Measurements from ENCODE around the gene EPG5. TPM values are rescaled to one million over a fixed set of nuclear protein-coding genes. Genes with fewer than 3 reads are reported as not detected.
"Not testable (repeated sequence)": the region's sequence is repeated elsewhere in the genome, so short reads cannot be mapped to it uniquely, and the experiment has no call there.

Gene EPG5, protein sequence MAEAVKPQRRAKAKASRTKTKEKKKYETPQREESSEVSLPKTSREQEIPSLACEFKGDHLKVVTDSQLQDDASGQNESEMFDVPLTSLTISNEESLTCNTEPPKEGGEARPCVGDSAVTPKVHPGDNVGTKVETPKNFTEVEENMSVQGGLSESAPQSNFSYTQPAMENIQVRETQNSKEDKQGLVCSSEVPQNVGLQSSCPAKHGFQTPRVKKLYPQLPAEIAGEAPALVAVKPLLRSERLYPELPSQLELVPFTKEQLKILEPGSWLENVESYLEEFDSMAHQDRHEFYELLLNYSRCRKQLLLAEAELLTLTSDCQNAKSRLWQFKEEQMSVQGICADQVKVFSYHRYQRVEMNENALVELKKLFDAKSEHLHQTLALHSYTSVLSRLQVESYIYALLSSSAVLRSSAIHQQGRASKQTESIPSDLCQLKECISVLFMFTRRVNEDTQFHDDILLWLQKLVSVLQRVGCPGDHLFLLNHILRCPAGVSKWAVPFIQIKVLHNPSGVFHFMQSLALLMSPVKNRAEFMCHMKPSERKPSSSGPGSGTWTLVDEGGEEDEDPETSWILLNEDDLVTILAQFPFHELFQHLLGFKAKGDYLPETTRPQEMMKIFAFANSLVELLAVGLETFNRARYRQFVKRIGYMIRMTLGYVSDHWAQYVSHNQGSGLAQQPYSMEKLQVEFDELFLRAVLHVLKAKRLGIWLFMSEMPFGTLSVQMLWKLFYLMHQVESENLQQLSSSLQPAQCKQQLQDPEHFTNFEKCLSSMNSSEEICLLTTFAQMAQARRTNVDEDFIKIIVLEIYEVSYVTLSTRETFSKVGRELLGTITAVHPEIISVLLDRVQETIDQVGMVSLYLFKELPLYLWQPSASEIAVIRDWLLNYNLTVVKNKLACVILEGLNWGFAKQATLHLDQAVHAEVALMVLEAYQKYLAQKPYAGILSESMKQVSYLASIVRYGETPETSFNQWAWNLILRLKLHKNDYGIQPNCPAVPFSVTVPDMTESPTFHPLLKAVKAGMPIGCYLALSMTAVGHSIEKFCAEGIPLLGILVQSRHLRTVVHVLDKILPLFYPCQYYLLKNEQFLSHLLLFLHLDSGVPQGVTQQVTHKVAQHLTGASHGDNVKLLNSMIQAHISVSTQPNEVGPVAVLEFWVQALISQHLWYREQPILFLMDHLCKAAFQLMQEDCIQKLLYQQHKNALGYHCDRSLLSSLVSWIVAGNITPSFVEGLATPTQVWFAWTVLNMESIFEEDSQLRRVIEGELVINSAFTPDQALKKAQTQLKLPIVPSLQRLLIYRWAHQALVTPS (N-terminal part only)
- 9.6 TPM for polyA plus RNA-seq (2012; ENCODE audit: insufficient read depth, insufficient read length)

DNA sequence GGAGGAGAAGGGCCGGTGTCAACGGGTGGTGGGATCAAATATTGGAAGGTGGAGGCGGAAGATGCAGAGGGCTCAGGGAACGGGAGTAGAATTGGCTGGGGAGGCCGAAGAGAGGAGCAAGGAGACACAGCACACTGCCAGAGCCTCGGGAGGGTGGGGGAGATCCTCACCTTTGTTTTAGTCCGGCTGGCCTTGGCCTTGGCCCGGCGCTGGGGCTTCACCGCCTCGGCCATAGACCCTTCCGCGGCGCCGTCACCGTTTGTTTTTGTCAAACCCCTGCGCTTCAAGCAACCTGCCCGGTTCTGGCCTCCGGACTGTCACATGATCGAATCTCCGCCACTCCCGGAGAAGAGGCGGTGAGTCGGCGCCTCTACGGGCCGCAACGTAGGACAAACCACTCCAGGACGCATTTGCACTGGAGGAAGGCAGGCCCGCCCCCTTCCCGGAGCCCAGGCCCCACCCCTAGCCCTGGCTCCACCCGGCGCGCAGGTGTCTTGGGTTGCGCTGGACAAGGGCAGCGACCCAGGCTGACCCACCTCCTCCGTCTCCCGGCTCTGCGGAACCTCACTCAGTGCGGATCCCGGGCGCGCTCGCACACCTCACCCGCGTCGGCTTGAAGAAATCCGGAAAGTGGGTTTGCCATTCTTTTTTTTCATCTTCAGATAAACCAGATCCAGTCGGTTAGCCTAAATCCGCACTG, at the start of gene EPG5:
TSS of gene EPG5 (minus strand) at position 323 of the 700 bp plus-strand sequence. CDS start at position 233, 90 bp downstream.
- DNase-seq (ENCODE audit: low read depth, low spot score) = peak; percentile 88
- H3K4me3 ChIP-seq (ENCODE audit: low read length) = peak within 1 kb of the TSS; percentile 95

DNA sequence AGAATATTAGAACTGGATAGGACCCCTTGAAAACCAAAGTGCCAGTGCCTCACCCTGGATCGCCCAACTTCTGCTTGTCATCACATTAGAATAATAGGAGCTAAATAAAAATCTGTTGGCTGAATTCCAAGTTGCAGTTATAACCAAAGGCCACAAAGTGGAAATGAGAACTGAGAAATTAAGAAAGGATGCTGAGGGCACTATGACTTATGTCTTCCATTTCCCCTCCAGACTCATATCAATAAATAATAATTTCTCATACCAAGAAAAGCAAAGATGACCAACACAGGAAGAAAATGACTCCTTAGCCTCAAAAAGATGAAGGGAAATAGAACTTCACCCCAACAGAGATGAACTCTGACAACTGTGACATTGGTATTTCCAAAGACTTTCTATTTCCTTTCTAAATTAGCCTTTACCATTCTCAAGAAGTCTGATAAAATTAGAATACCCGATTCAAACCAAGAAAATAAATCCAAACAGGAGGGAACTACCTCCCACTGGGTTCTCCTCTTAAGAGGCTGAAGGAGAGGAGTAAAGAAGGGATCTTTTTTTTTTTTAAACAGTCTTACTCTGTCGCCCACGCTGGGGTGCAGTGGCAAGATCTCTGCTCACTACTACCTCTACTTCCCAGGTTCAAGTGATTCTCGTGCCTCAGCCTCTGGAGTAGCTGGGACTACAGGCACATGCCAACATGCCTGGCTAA, 46.5 kb upstream of the EPG5 start:
- no peak overlapping the region for H3K4me3 ChIP-seq (ENCODE audit: low read length)
- no peak for DNase-seq (ENCODE audit: low read depth, low spot score)

DNA sequence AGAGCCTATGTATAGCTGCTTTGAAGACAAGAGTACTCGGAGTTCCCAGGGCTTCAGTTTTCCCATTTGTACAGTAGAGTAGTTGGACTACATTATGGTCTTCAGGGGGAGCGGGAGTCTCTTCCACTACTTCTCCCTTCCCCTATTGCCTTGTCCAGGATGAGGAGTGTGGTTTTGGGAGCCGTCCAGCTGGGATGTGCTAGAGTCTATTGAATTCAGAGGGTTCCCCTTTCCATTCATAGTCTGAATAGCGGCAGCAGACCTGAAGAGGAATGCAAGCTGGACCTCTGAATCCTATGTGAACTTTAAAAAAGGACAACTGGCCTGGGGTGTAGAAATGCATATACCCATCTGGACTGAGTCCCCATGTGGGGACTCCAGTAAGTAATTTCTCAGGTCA, 43.5 kb upstream of the EPG5 start:
- no peak overlapping the region for H3K4me3 ChIP-seq (ENCODE audit: low read length)
- DNase-seq (ENCODE audit: low read depth, low spot score) = no peak

DNA sequence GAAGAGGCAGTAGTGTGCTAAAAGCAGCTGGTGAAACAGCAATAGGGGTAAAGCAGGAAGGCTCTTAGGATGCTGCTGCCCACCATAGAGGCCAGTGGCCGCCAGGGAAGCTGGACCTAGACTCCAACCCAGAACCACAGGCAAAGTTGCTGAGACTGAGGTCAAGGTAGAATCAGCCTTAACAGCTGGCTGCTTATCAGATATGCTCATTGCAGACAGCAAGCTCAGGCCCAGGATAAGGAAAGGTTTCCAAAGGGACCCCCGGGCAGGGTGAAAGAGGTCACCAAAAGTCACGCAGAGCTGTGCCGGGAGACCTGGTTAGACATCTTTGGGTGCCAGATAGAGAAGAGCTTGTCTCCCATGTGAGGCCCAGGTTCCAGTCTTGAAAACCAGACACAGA, 42.9 kb upstream of the EPG5 start:
- DNase-seq (ENCODE audit: low read depth, low spot score) = no peak
- H3K4me3 ChIP-seq (ENCODE audit: low read length) = no peak overlapping the region

DNA sequence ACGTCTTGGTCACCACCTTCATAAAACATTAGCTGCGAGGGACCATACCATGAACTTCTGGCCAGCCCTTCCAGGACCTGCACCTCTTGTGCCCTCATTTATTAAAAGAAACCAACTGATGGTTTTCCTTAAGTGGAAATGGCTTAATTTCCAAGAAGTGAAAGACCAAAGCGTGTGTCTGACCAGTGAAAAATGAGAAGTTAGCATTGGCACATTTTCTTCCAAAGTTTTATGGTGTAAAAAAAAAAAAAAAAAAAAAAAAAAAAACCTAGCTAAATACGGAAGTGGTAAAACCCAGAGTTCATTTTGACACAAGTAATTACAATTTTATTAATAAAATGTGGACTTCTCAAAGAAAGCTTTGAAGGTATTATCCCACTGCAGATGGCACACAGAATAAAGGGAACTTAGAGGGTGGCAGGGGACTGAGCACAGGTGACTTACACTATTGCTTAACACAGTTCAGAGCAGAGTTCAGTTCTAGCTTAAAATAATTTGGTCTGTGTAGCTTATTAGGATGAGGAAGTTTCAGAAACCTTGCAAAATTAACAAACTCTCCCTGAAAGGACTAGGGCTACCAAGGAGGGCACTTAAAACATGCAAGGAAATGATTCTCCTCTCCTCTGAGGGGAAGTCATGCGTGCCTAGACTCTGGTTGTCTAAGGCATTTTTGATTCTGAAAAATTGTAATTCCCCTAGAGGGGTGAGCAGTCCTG, 42.2 kb upstream of the EPG5 start:
- no peak overlapping the region for H3K4me3 ChIP-seq (ENCODE audit: low read length)
- DNase-seq (ENCODE audit: low read depth, low spot score) = no peak

DNA sequence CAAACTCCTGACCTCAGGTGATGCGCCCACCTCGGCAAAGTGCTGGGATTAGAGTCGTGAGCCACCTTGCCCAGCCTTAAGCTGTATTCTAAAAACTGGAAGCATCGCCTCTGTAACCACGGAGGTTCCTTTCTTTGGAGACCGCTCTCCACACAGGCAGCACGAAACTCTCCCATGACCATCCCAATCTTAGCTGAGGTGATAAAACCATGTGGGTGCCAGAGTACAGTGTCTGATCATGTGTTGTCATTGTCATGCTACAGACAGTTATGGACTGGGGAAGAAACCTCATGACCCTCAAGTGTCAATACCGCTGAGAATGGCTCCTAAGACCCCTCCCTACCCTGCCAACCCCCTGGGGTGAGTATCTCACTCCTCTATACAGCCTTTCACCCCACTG, 41.4 kb upstream of the EPG5 start:
- DNase-seq (ENCODE audit: low read depth, low spot score) = no peak
- H3K4me3 ChIP-seq (ENCODE audit: low read length) = no peak overlapping the region

DNA sequence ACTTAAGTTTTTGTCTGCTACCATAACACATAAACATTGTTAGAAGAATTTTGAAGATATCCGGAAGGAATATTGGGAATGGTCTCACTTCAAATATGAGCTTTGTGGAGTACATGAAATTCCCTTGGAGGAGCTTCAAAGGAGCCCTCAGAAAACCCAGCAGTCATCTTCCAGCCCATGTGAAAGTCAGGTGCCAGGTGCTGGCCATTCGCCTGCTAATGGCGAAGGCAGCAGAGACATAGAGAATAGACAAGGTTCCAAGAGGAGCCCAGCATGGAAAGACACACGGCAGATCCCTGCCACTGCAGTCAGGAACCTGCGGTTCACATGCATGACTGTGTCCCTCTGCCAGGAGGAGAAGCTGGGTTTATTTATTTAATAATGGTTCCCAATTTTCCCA, 40.0 kb upstream of the EPG5 start:
- H3K4me3 ChIP-seq (ENCODE audit: low read length) = no peak overlapping the region
- DNase-seq (ENCODE audit: low read depth, low spot score) = no peak

DNA sequence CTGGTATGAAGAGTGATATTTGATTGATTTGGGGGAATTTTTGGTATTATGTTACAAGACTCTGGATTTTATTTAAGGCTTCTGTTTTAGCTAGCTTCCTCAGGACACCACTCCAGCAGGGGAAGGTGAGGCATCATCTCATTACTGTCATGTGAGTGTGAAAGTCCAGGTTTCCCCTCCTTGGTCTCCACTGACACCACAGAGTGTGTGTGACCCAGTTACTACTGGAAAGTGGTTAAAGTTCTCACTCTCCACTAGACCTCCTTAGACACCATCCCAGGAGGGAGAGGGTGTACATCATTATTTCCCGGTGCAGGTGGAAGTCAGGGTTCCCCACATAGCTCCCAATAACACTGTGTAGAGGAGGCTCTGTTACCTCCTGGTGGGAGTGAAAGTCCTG, 35.8 kb upstream of the EPG5 start:
- DNase-seq (ENCODE audit: low read depth, low spot score) = no peak
- H3K4me3 ChIP-seq (ENCODE audit: low read length) = no peak overlapping the region

DNA sequence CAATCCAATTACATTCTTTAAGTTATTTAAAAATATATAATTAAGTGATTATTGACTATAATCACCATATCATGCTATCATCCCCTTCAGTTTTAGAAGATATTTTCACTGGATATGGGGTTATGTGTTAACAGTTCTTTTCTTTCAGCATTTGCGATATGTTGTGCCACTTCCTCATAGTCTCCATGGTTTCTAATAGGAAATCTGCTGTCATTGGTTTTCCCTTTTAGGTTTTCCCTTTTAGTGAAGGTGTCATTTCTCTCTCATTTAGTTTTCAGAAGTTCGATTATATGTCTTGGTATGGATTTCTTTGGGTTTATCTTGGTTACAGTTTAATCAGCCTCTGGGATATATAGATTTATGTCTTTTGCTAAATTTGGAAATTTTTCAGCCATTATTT, 34.8 kb upstream of the EPG5 start:
- H3K4me3 ChIP-seq (ENCODE audit: low read length) = no peak overlapping the region

DNA sequence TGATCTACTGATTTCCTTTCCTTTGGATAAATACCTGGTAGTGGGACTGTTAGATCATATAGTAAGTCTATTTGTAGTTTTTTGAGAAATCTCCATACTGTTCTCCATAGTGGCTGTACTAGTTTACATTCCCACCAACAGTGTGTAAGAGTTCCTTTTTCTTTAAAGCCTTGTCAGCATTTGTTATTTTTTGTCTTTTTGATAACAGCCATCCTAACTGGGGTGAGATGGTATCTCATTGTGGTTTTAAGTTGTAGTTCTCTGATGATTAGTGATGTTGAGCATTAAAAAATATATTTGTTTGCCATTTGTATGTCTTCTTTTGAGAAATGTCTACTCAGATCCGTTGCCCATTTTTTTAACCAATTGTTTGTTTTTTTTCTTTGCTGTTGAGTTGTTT, 33.9 kb upstream of the EPG5 start:
- peak; percentile 14 for DNase-seq (ENCODE audit: low read depth, low spot score)
- H3K4me3 ChIP-seq (ENCODE audit: low read length) = no peak overlapping the region

More for the DNA sequence above, 34.8 kb upstream of the EPG5 start:
- DNase-seq (ENCODE audit: low read depth, low spot score) = no peak

DNA sequence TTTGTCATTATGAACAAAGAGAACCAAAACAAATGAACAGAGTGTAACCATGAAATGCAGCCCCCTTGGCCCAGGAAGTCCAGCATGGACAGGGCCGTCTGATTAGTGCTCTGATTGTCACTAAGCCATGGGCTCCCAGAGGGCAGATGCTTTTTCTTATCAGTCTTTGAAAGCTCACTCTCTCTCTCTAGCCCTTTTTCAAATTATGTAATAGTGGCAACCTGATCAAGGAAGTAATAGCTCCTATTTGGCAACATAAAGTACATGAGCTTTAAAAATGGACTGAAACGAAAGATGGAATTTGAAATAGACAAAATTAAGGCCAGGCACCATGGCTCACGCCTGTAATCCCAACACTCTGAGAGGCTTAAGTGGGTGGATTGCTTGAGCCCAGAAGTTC, 32.4 kb upstream of the EPG5 start:
- no peak for DNase-seq (ENCODE audit: low read depth, low spot score)
- H3K4me3 ChIP-seq (ENCODE audit: low read length) = no peak overlapping the region

DNA sequence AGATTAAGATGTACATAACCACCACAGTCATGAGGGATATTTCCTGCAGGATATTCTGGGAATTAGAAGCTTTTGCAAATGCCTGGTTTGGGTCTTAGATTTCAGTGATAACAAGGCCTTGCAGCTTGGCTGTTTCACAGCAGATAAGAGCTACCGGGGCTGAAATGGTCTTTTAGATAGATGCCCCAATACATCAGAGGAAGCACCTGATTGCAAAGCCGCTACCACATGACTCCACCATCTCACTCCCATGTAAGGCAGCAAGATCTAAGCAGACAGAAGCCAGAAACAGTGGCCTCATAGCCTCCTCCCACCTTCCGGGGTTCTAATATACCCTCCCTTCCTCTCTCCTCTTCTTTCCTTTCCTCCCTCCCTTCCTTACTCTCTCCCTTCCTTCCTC, 31.1 kb upstream of the EPG5 start:
- peak; percentile 83 for DNase-seq (ENCODE audit: low read depth, low spot score)
- H3K4me3 ChIP-seq (ENCODE audit: low read length) = no peak overlapping the region

DNA sequence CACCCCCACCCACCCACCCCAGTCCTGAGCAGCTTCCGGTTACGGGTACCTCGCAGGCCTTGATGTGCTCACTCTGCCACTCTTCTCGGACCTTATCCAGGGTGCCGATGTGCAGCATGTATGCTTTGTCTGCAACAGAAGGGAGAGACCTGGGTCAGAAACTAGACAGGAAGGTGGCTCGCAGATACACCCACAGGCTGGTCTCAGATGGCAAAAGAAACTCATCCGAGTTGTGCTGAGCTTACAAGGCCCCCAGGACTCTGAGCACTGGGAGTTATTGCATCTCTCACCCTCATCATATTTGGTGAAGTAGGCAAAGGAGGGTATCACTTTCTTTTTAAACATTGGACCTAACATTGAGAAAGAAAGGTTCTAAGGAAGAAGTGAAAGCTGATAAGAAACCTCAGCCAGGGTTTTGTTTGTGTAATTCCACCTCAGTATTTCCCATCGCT, 30.6 kb upstream of the EPG5 start:
- peak overlapping the region; percentile 21 for H3K4me3 ChIP-seq (ENCODE audit: low read length)
- DNase-seq (ENCODE audit: low read depth, low spot score) = peak; percentile 18

DNA sequence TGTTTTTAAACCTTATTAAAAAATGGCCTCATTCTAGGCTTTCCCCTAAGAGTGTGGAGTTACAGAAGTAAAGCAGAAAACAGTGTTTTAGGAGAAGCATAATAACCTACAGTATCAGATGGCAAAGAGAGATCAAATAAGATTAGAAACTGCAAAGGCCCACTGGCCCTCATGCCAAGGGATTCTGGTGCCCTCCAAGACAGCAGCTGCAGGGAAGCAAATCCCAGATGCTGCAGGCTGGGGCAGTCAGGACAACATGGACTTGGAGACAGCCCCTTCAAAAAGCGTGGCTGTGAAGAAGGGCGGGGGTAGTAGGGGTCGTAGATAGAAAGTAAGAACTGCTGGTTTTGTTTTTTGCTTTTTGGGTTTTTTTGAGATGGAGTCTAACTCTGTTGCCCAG, 28.3 kb upstream of the EPG5 start:
- no peak for DNase-seq (ENCODE audit: low read depth, low spot score)
- no peak overlapping the region for H3K4me3 ChIP-seq (ENCODE audit: low read length)

DNA sequence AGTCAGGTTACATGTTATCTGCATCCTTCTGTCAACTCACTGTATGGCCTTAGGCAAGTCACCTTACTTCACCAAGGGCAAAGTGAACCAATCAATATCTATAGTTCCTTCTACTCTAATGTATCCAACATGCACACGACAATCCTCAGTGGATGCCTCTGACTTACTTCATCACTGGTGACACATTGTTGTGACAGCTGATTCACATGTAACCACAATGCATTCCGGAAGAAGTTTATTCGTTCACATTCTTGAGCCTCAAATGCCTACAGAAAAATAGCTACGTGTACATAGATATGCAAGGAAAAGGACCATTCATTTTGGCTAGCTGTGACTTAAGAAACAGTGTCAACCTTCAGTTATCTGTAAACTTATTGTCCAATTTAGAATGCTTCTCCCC, 26.3 kb upstream of the EPG5 start:
- DNase-seq (ENCODE audit: low read depth, low spot score) = no peak
- H3K4me3 ChIP-seq (ENCODE audit: low read length) = no peak overlapping the region

DNA sequence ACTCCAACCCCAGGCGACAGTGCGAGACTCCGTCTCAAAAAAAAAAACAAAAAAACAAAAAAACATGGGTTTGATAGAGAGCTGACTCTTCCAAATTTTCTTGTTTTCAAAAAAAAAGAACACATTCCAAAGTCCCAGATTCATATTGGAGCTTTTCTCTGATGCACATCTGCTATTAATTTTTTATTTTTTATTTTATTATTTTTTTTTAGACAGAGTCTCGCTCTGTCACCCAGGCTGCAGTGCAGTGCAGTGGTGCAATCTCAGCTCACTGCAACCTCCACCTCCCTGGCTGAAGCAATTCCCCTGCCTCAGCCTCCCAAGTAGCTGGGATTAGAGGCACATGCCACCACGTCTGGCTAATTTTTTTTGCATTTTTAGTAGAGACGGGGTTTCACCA, 25.4 kb upstream of the EPG5 start:
- not testable (repeated sequence) for DNase-seq (ENCODE audit: low read depth, low spot score); H3K4me3 ChIP-seq (ENCODE audit: low read length)

DNA sequence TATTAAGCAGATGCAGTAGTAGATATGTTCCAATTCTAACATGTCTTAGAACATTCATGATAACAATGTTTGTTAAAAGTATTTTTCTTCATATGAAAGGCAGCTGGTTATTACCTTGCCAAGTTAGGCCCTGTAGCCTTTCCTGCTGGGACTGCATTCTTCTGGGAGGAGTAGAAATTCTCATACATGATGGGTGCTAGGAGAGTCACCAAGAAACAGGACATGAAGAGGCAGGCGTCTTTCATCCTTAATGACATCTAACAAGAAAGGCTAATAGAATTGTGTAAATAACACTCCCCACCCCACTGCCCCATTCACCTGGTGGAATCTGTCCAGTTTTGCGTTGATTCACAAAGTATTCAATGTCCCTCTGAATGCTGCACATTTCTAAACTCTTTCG, 24.7 kb upstream of the EPG5 start:
- no peak for DNase-seq (ENCODE audit: low read depth, low spot score)

More for the DNA sequence above, 24.7 kb upstream of the EPG5 start:
- no peak overlapping the region for H3K4me3 ChIP-seq (ENCODE audit: low read length)

All from Jurkat, Clone E6-1 (cell line).